Peyer's patch (tissue), 4 donors: ENCODE data around the gene GLIS1. TPM values are rescaled to one million over a fixed set of nuclear protein-coding genes. Genes with fewer than 3 reads are reported as not detected.
A peak's percentile ranks its signal among the peaks of the same experiment; 100 is the strongest.

Experiments
- DNase-seq, 3 donors: peaks; one replicate each; pipeline ENCODE4 v3.0.0-alpha.2; 2017 to 2019
- H3K27ac ChIP-seq, 4 donors: fragments of 200-600 bp; sonication (generic); one replicate each; pipeline ENCODE4 v1.5.1; 2016 to 2019
- H3K27me3 ChIP-seq, 2 donors: fragments of 200-600 bp; sonication (generic); one replicate each; pipeline ENCODE4 v1.5.1; 2019
- H3K36me3 ChIP-seq, 3 donors: fragments of 200-600 bp; sonication (generic); one replicate each; pipeline ENCODE4 v1.5.1; 2016 to 2019
- H3K4me1 ChIP-seq, 4 donors: fragments of 200-600 bp; sonication (generic); one replicate each; pipeline ENCODE4 v1.5.1; 2016 to 2019
- H3K4me3 ChIP-seq, 4 donors: fragments of 200-600 bp; sonication (generic); 1 replicate in 3 of 4; 2 replicates in 1 of 4; pipeline ENCODE4 v1.5.1; 2016 to 2019; ENCODE audit warnings: mild to moderate bottlenecking in 1 of 4
- H3K9me3 ChIP-seq, 4 donors: fragments of 200-600 bp; sonication (generic); one replicate each; pipeline ENCODE4 v1.5.1; 2016 to 2019; ENCODE audit warnings: mild to moderate bottlenecking in 1 of 4
- POLR2A ChIP-seq, 2 donors: fragments of 450-650 bp; IDR thresholded peaks; one replicate each; pipeline ENCODE4 v1.5.1; 2017; ENCODE audit warnings: antibody characterized with exemption in 2 of 2, mild to moderate bottlenecking in 2 of 2, moderate library complexity in 2 of 2
- total RNA-seq, 4 donors: library from RNA; depleted of rRNA; stranded (reverse); fragments of >200 nt; gene quantifications; one replicate each; pipeline ENCODE4 v1.1.0, GENCODE V29; 2016
- TF ChIP-seq, protein P1 (sequence below), 6 experiments: fragments of 450-650 bp in 4 of 6; fragments of 200-600 bp in 2 of 6; sonication (generic) in 1 of 6; IDR thresholded peaks; one replicate each; pipeline ENCODE4 v1.5.1; 2017 to 2019; ENCODE audit warnings: antibody characterized with exemption in 6 of 6, mild to moderate bottlenecking in 3 of 6, moderate library complexity in 1 of 6

The GLIS1 gene
- total RNA-seq, 4 donors from 2014 or later: 0.54 to 1.7 (median 0.66) TPM; not detected in 1

GRCh38 chr1:53771648-53772047, 32.7 kb upstream of the GLIS1 start:
- Histone ChIP-seq H3K4me1 (no peaks in the 10 kb centered on the region), H3K4me3 (no peak overlapping the region), H3K27me3 (no peaks in the 10 kb centered on the region), H3K27ac (no peak overlapping the region), H3K36me3 (no peaks in the 10 kb centered on the region), H3K9me3 (no peaks in the 10 kb centered on the region)
- TF ChIP-seq, protein P1, sequence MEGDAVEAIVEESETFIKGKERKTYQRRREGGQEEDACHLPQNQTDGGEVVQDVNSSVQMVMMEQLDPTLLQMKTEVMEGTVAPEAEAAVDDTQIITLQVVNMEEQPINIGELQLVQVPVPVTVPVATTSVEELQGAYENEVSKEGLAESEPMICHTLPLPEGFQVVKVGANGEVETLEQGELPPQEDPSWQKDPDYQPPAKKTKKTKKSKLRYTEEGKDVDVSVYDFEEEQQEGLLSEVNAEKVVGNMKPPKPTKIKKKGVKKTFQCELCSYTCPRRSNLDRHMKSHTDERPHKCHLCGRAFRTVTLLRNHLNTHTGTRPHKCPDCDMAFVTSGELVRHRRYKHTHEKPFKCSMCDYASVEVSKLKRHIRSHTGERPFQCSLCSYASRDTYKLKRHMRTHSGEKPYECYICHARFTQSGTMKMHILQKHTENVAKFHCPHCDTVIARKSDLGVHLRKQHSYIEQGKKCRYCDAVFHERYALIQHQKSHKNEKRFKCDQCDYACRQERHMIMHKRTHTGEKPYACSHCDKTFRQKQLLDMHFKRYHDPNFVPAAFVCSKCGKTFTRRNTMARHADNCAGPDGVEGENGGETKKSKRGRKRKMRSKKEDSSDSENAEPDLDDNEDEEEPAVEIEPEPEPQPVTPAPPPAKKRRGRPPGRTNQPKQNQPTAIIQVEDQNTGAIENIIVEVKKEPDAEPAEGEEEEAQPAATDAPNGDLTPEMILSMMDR (IDR thresholded peaks at IDR 0.05): no peak
- no peak for TF ChIP-seq POLR2A (IDR thresholded peaks at IDR 0.05)
- no peak for DNase-seq

GRCh38 chr1:53769780-53770179, 30.8 kb upstream of the GLIS1 start:
- H3K27ac ChIP-seq: no peak overlapping the region
- H3K36me3 ChIP-seq: no peaks in the 10 kb centered on the region
- no peak overlapping the region for H3K4me3 ChIP-seq
- no peak for DNase-seq
- no peaks in the 10 kb centered on the region for H3K4me1 ChIP-seq
- TF ChIP-seq, protein P1 (IDR thresholded peaks at IDR 0.05): no peak
- TF ChIP-seq POLR2A (IDR thresholded peaks at IDR 0.05): no peak
- H3K27me3 ChIP-seq: no peaks in the 10 kb centered on the region
- no peaks in the 10 kb centered on the region for H3K9me3 ChIP-seq

DNA sequence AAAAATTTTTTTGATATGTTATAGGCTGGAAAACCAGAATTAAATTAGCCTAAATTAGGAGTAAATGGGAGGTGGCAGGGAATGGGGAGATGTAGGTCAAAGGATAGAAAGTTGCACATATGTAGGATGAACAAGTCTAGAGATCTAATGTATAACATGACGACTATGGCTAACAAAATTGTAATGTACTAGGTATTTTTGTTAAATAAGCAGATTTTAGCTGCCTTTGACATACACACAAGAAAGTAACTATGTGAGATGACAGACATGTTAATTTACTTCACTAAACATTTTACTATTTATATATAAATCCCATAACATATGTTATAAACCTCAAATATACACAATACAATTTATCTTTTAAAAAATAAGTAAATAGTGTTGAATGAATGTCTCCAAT, 30.2 kb upstream of the GLIS1 start:
- no peak overlapping the region for H3K4me3 ChIP-seq
- H3K36me3 ChIP-seq: no peaks in the 10 kb centered on the region
- no peak overlapping the region for H3K27ac ChIP-seq
- no peak for DNase-seq
- H3K9me3 ChIP-seq: no peaks in the 10 kb centered on the region
- no peaks in the 10 kb centered on the region for H3K27me3 ChIP-seq
- TF ChIP-seq POLR2A (IDR thresholded peaks at IDR 0.05): no peak
- TF ChIP-seq, protein P1 (IDR thresholded peaks at IDR 0.05): no peak
- H3K4me1 ChIP-seq: no peaks in the 10 kb centered on the region

DNA sequence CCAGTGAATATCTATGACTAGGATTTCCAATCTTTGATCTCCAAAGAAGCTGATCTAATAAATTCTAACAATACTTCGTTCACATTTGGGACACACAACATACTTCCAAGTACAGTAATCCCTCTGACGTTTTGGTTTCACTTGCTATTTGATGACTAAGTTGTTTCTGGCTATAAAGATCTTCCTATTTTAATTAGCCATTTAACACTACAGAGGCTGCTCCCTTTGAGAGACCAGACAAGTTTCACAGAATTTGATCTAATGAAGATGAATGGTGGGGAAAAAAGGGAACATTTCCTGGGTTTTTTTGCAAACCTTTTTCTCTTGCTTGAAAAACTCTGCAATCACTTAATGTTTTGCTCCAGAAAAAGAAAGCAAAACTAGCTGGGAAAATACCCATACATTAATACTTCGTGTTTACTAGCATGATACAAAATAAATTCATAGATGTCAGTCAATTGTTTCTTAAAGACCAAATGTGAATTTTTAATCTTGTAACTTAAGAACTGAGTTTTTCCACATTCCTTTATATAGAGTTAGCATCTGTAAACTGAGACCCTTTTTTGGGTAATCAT, 28.0 kb upstream of the GLIS1 start:
- no peaks in the 10 kb centered on the region for H3K9me3 ChIP-seq
- no peak for DNase-seq
- H3K27ac ChIP-seq: no peak overlapping the region
- peak overlapping the region in 1 of 4 donors; percentile 28 for H3K4me3 ChIP-seq
- no peak for TF ChIP-seq POLR2A (IDR thresholded peaks at IDR 0.05)
- TF ChIP-seq, protein P1 (IDR thresholded peaks at IDR 0.05): no peak
- no peaks in the 10 kb centered on the region for H3K36me3 ChIP-seq
- no peaks in the 10 kb centered on the region for H3K4me1 ChIP-seq
- H3K27me3 ChIP-seq: no peaks in the 10 kb centered on the region

- Histone ChIP-seq H3K9me3 (no peaks in the 10 kb centered on the region), H3K4me1 (no peaks in the 10 kb centered on the region), H3K36me3 (no peaks in the 10 kb centered on the region), H3K27ac (no peak overlapping the region), H3K4me3 (no peak overlapping the region), H3K27me3 (no peaks in the 10 kb centered on the region)
- DNase-seq: no peak
- no peak for TF ChIP-seq POLR2A (IDR thresholded peaks at IDR 0.05)
- TF ChIP-seq, protein P1 (IDR thresholded peaks at IDR 0.05): no peak
Measured at GRCh38 chr1:53766194-53766742, 27.3 kb upstream of the GLIS1 start.
